Hematopoietic multipotent progenitor cell treated with erythropoietin and hydrocortisone succinate and interleukin-3 and kit ligand, for 17 days (in vitro differentiated cells): Measurements from ENCODE around the gene CDYL2.

ENCODE experiments used
- DNase-seq: peaks from one replicate; pipeline ENCODE4 v3.0.0-alpha.2; 2015; ENCODE audit warnings: low spot score

CDYL2 gene

GRCh38 chr16:80704751-80705505 lies 99.5 kb downstream of the CDYL2 start:
- DNase-seq, result no peak

GRCh38 chr16:80703131-80704071 lies 101.0 kb downstream of the CDYL2 start:
- DNase-seq, result no peak

- DNase-seq, result no peak
Measured at GRCh38 chr16:80702696-80703095, 101.7 kb downstream of the CDYL2 start.

GRCh38 chr16:80700558-80700957 lies 103.8 kb downstream of the CDYL2 start:
- DNase-seq, result no peak

- no peak for DNase-seq
Measured at GRCh38 chr16:80695020-80695419, 109.4 kb downstream of the CDYL2 start.

- no peak for DNase-seq
Measured at GRCh38 chr16:80693553-80693952, 110.8 kb downstream of the CDYL2 start.

GRCh38 chr16:80692270-80692669 lies 112.1 kb downstream of the CDYL2 start:
- DNase-seq, result no peak

- no peak for DNase-seq
Measured at GRCh38 chr16:80691111-80691741, 113.2 kb downstream of the CDYL2 start.

GRCh38 chr16:80689487-80689886 lies 114.9 kb downstream of the CDYL2 start:
- no peak for DNase-seq

- no peak for DNase-seq
Measured at GRCh38 chr16:80687606-80688005, 116.8 kb downstream of the CDYL2 start.

- no peak for DNase-seq
Measured at GRCh38 chr16:80684906-80685305, 119.5 kb downstream of the CDYL2 start.

- no peak for DNase-seq
Measured at GRCh38 chr16:80684136-80684765, 120.1 kb downstream of the CDYL2 start.

GRCh38 chr16:80683646-80684045 lies 120.8 kb downstream of the CDYL2 start:
- no peak for DNase-seq

GRCh38 chr16:80682421-80683070 lies 121.9 kb downstream of the CDYL2 start:
- no peak for DNase-seq

- no peak for DNase-seq
Measured at GRCh38 chr16:80681436-80681835, 123.0 kb downstream of the CDYL2 start.

GRCh38 chr16:80680839-80681238 lies 123.6 kb downstream of the CDYL2 start:
- DNase-seq, result no peak

- DNase-seq, result no peak
Measured at GRCh38 chr16:80680046-80680445, 124.4 kb downstream of the CDYL2 start.

GRCh38 chr16:80674884-80675283 lies 129.5 kb downstream of the CDYL2 start:
- no peak for DNase-seq

- DNase-seq, result no peak
Measured at GRCh38 chr16:80672379-80672778, 132.0 kb downstream of the CDYL2 start.

- no peak for DNase-seq
Measured at GRCh38 chr16:80671281-80671849, 133.0 kb downstream of the CDYL2 start.

GRCh38 chr16:80670170-80670865 lies 134.1 kb downstream of the CDYL2 start:
- no peak for DNase-seq
